HepG2 (cell line): Measurements from ENCODE around the gene NAB1. TPM values are rescaled to one million over a fixed set of nuclear protein-coding genes. Genes with fewer than 3 reads are reported as not detected.

Experiments used
- ATAC-seq: fragments of 200-7000 bp; cut with Tn5 transposase; 3 replicates; pipeline ENCODE4 v1.9.1; 2020; ENCODE audit warnings: mild to moderate bottlenecking, moderate library complexity
- BruUV-seq: library from RNA; stranded (reverse); fragments of 400-500 nt; replicated peaks from 2 replicates; lab custom pipeline; 2021; lab: Mats Ljungman, UMichigan
- CTCF ChIA-PET: fragments of 300-600 bp; formaldehyde crosslinking; extraction: SDS; loops from one replicate; lab custom pipeline; 2021; ENCODE audit warnings: low total read pairs, inconsistent platforms, low intra/inter-chr PET ratio; lab: Yijun Ruan, JAX
- POLR2A ChIA-PET: fragments of 350-600 bp; sonication (Branson Sonifier 250); formaldehyde crosslinking; loops from one replicate; lab custom pipeline; 2020; ENCODE audit warnings: antibody characterized with exemption, inconsistent platforms; lab: Yijun Ruan, JAX
- DNase-seq: peaks from one replicate; pipeline ENCODE4 v3.0.0-alpha.2; 2015; ENCODE audit warnings: low spot score
- FAIRE-seq: peaks from 3 replicates; lab custom pipeline; 2011; peaks lifted over from hg19 to GRCh38; lab: Jason Lieb, UNC
- H2AFZ ChIP-seq: one replicate; pipeline ENCODE4 v1.6.1; 2011; ENCODE audit warnings: low read length, inconsistent platforms
- H3K27ac ChIP-seq: fragments of 300-600 bp; 3 replicates; pipeline ENCODE4 v1.8.0; 2011; ENCODE audit warnings: mixed run types, mild to moderate bottlenecking, mixed read lengths, low read length, inconsistent platforms; ENCODE audit not compliant: insufficient read depth; ENCODE audit errors: extremely low read length
- H3K27me3 ChIP-seq, 2 experiments: fragments of 200-600 bp in 1 of 2; 2 replicates in 1 of 2; 3 replicates in 1 of 2; pipeline versions ENCODE4 v1.6.0 to v1.8.0; 2011; ENCODE audit warnings: low read length in 2 of 2, mild to moderate bottlenecking in 2 of 2, moderate library complexity in 2 of 2, inconsistent platforms in 1 of 2; ENCODE audit not compliant: insufficient read depth in 2 of 2, control insufficient read depth in 1 of 2
- H3K36me3 ChIP-seq, 2 experiments: fragments of 200-600 bp in 1 of 2; replicated peaks in 1 of 2; 2 replicates in 1 of 2; 3 replicates in 1 of 2; pipeline versions ENCODE4 v1.5.1 to v1.8.0; 2011; ENCODE audit warnings: low read length in 2 of 2, inconsistent platforms in 1 of 2; ENCODE audit not compliant: insufficient read depth in 2 of 2, control insufficient read depth in 1 of 2
- H3K4me1 ChIP-seq: 2 replicates; pipeline ENCODE4 v1.5.1; 2012; ENCODE audit warnings: low read length, inconsistent platforms; ENCODE audit not compliant: insufficient read depth
- H3K4me2 ChIP-seq: 2 replicates; pipeline ENCODE4 v1.6.0; 2011; ENCODE audit warnings: low read depth, low read length, inconsistent platforms
- H3K4me3 ChIP-seq, 3 experiments: fragments of 200-600 bp in 1 of 3; sonication (generic), shearing (Covaris generic) in 1 of 3; replicated peaks in 1 of 3; 2 replicates each; pipeline ENCODE4 v1.5.1; 2011 to 2016; ENCODE audit warnings: low read length in 3 of 3, inconsistent platforms in 2 of 3, low read depth in 2 of 3, mild to moderate bottlenecking in 2 of 3, control low read depth in 1 of 3, mixed read lengths in 1 of 3; ENCODE audit not compliant: insufficient read depth in 1 of 3
- H3K79me2 ChIP-seq: one replicate; pipeline ENCODE4 v1.6.1; 2011; ENCODE audit warnings: low read length, inconsistent platforms; ENCODE audit not compliant: insufficient read depth
- H3K9ac ChIP-seq: 2 replicates; pipeline ENCODE4 v1.6.0; 2011; ENCODE audit warnings: mild to moderate bottlenecking, low read depth, low read length, inconsistent platforms; ENCODE audit not compliant: insufficient read depth
- H3K9me3 ChIP-seq: 2 replicates; pipeline ENCODE4 v1.5.1; 2012; ENCODE audit warnings: mild to moderate bottlenecking, low read length
- H4K20me1 ChIP-seq: 2 replicates; pipeline ENCODE4 v1.6.0; 2011; ENCODE audit warnings: inconsistent platforms, mild to moderate bottlenecking, low read length, moderate library complexity; ENCODE audit not compliant: insufficient read depth
- AKAP8 ChIP-seq: sonication (generic); formaldehyde crosslinking; IDR thresholded peaks from 2 replicates; pipeline ENCODE4 v1.5.1; 2020; ENCODE audit warnings: mild to moderate bottlenecking, missing genetic modification reagents
- DNMT3B ChIP-seq: conservative IDR thresholded peaks from 2 replicates; pipeline ENCODE4 v1.6.1; 2016; ENCODE audit warnings: missing biosample characterization, control low read depth
- HES4 ChIP-seq: sonication (generic); formaldehyde crosslinking; IDR thresholded peaks from 2 replicates; pipeline ENCODE4 v1.9.0; 2021; ENCODE audit warnings: mild to moderate bottlenecking, missing genetic modification reagents, borderline replicate concordance
- MIER3 ChIP-seq: IDR thresholded peaks from 2 replicates; pipeline ENCODE4 v1.6.1; 2016; ENCODE audit warnings: missing compliant biosample characterization, borderline replicate concordance
- ZNF883 ChIP-seq: sonication (generic); formaldehyde crosslinking; IDR thresholded peaks from 2 replicates; pipeline ENCODE4 v1.5.1; 2020; ENCODE audit warnings: mild to moderate bottlenecking, missing genetic modification reagents; ENCODE audit errors: not compliant biosample characterization
- ZNF891 ChIP-seq: sonication (generic); formaldehyde crosslinking; IDR thresholded peaks from 2 replicates; pipeline ENCODE4 v1.5.0; 2020; ENCODE audit warnings: mild to moderate bottlenecking, missing genetic modification reagents
- WGBS: methylation state at CpG from one replicate; pipeline ENCODE4 v1.1.6; 2017; ENCODE audit warnings: low lambda C conversion rate; 5-methylcytosine and 5-hydroxymethylcytosine counted together
- in situ Hi-C: cut with HindIII; loops from 2 replicates; pipeline ENCODE4 v1.10.0; 2017; ENCODE audit warnings: low pct_unique_long_range_greater_than_20kb; ENCODE audit not compliant: extremely low pct_ligation_motif_present
- intact Hi-C: fragments of 100-400 bp; cut with micrococcal nuclease; formaldehyde crosslinking; loops from one replicate; pipeline ENCODE4 v1.10.0; 2022; ENCODE audit not compliant: unreplicated experiment
- polyA plus RNA-seq, 8 experiments: library from polyadenylated mRNA; depleted of rRNA in 3 of 8; stranded (reverse) in 7 of 8; unstranded in 1 of 8; fragments of >200 nt; fragmentation: Illumina TruSeq in 4 of 8; extraction: Trizol in 4 of 8; gene quantifications; 2 replicates each; pipeline versions ENCODE4 v1.2.1 to v1.2.3, GENCODE V29; 2011 to 2016; ENCODE audit warnings: low read depth in 4 of 8, missing spikeins in 1 of 8, mixed read lengths in 1 of 8; ENCODE audit not compliant: insufficient read depth in 1 of 8
- total RNA-seq, 5 experiments: library from RNA; depleted of rRNA; stranded (reverse); fragments of >200 nt; fragmentation: Illumina TruSeq; extraction: Trizol; gene quantifications; 2 replicates each; pipeline ENCODE4 v1.2.3, GENCODE V29; 2016; ENCODE audit warnings: low read depth in 1 of 5
- TF ChIP-seq, protein P1 (sequence below): IDR thresholded peaks from 2 replicates; pipeline ENCODE4 v1.6.1; 2012; ENCODE audit warnings: low read depth, low read length, improper control_type of control experiment
- TF ChIP-seq, protein P2 (sequence below): sonication (generic); formaldehyde crosslinking; IDR thresholded peaks from 2 replicates; pipeline ENCODE4 v1.4.0; 2020; ENCODE audit warnings: mild to moderate bottlenecking, missing genetic modification reagents
- TF ChIP-seq, protein P3 (sequence below): sonication (generic); formaldehyde crosslinking; IDR thresholded peaks from 2 replicates; pipeline ENCODE4 v1.4.0; 2020; ENCODE audit warnings: missing genetic modification reagents

Gene NAB1
- total and polyA plus RNA-seq, 2 of the 13 experiments (the other 11 are each of a cell fraction or from before 2014, with no cell fraction given), result 24.5 to 46.0 TPM

DNA sequence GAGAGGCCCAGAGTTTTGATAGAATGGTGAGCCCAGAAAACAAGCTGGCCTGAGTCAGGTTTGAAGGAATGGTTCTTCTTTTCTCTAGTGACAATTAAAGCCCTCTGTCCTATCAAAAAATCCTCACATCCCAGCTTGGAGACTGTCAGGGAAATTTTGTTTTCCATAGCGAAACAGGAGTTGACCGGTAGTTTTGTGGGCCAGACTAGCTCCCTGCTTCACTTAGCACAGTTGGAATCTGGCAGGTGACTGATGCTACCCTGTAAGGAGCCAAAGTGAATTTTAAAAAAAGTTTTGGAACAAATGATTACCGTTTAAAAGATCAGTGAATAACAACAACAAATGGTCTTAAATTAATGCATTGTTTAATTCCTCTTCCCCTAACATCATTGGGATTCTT, 6.7 kb downstream of the NAB1 start (continued):
- TF ChIP-seq, protein P1, sequence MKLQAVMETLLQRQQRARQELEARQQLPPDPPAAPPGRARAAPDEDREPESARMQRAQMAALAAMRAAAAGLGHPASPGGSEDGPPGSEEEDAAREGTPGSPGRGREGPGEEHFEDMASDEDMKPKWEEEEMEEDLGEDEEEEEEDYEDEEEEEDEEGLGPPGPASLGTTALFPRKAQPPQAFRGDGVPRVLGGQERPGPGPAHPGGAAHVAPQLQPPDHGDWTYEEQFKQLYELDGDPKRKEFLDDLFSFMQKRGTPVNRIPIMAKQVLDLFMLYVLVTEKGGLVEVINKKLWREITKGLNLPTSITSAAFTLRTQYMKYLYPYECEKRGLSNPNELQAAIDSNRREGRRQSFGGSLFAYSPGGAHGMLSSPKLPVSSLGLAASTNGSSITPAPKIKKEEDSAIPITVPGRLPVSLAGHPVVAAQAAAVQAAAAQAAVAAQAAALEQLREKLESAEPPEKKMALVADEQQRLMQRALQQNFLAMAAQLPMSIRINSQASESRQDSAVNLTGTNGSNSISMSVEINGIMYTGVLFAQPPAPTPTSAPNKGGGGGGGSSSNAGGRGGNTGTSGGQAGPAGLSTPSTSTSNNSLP, result no peak
- TF ChIP-seq, protein P2, sequence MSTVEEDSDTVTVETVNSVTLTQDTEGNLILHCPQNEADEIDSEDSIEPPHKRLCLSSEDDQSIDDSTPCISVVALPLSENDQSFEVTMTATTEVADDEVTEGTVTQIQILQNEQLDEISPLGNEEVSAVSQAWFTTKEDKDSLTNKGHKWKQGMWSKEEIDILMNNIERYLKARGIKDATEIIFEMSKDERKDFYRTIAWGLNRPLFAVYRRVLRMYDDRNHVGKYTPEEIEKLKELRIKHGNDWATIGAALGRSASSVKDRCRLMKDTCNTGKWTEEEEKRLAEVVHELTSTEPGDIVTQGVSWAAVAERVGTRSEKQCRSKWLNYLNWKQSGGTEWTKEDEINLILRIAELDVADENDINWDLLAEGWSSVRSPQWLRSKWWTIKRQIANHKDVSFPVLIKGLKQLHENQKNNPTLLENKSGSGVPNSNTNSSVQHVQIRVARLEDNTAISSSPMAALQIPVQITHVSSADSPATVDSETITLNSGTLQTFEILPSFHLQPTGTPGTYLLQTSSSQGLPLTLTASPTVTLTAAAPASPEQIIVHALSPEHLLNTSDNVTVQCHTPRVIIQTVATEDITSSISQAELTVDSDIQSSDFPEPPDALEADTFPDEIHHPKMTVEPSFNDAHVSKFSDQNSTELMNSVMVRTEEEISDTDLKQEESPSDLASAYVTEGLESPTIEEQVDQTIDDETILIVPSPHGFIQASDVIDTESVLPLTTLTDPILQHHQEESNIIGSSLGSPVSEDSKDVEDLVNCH (CRISPR knock-in tag), result no peak
- TF ChIP-seq AKAP8 (CRISPR knock-in tag) (no peak), ZNF883 (CRISPR knock-in tag) (no peak), HES4 (no peak), DNMT3B (CRISPR knock-in tag) (no peak)
- TF ChIP-seq, protein P3, sequence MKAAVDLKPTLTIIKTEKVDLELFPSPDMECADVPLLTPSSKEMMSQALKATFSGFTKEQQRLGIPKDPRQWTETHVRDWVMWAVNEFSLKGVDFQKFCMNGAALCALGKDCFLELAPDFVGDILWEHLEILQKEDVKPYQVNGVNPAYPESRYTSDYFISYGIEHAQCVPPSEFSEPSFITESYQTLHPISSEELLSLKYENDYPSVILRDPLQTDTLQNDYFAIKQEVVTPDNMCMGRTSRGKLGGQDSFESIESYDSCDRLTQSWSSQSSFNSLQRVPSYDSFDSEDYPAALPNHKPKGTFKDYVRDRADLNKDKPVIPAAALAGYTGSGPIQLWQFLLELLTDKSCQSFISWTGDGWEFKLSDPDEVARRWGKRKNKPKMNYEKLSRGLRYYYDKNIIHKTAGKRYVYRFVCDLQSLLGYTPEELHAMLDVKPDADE (CRISPR knock-in tag), result no peak

DNA sequence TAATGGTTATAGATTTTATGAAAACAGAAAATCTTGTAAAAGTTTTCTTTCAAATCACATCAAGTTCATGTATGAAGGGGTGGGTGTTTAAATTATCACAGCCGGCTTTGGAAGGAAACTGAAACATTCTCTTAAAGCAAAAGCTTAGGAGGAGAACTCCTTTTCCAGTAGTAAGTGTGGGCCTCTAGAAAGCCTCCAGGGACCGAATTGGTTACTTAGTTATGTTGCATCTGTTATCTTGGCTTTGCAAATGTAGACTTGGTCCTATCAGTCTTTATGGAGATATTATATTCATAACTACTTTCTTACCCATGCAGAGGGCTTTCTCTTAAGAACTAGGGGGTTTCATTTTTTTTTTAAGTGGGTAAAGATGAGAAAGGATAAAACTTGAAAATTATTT, 7.4 kb downstream of the NAB1 start:
- WGBS, result 95% methylated on average over 2 of the region's 2 CpGs
- peaks cover 68% of the 10 kb centered on the region for H3K79me2 ChIP-seq
- no TSS peak for BruUV-seq
- no peak overlapping the region for H3K4me3 ChIP-seq
- no peaks in the 10 kb centered on the region for H3K9me3 ChIP-seq
- POLR2A ChIA-PET, result no interaction called here
- H3K4me2 ChIP-seq, result no peak overlapping the region
- in situ Hi-C loops (no loop called here), intact Hi-C loops (no loop called here)
- no peak for TF ChIP-seq ZNF891 (CRISPR knock-in tag)
- no peak for TF ChIP-seq MIER3
- no peak overlapping the region for H3K27ac ChIP-seq
- H3K27me3 ChIP-seq, result no peaks in the 10 kb centered on the region
- no peaks in the 10 kb centered on the region for H4K20me1 ChIP-seq
- DNase-seq, result no peak
- no peak overlapping the region for H3K9ac ChIP-seq
- H3K4me1 ChIP-seq, result peaks cover 14% of the 10 kb centered on the region
- no peak overlapping the region for H2AFZ ChIP-seq
- CTCF ChIA-PET, result no interaction called here
- no peak for FAIRE-seq
- no peak for ATAC-seq
- H3K36me3 ChIP-seq, result peaks cover 0 to 14% of the 10 kb centered on the region in 2 experiments; a peak in 3 of 5 replicates
